ENCODE measurements around the gene SLC6A9. TPM values are rescaled to one million over a fixed set of nuclear protein-coding genes. Genes with fewer than 3 reads are reported as not detected.

SLC6A9 gene
- total RNA-seq, 2 experiments from 2014 or later, result 8.2 to 21.8 TPM

- ChIA-PET POLR2A (interaction anchor here (0.7 kb wide), 1 partner anchor 11 kb away, joined by 3 read pairs; no protein-coding TSS in a partner anchor), CTCF (ENCODE audit: unreplicated experiment) (interaction anchor here (0.6 kb wide), 1 partner anchor 12 kb away, joined by 12 read pairs; the partner anchor contains the start of gene SLC6A9)
- no peak for DNase-seq (ENCODE audit: low spot score)
- no peaks in the 10 kb centered on the region for H3K9me3 ChIP-seq (ENCODE audit: low read length)
- H3K4me3 ChIP-seq (ENCODE audit: low read depth, low read length, poor library complexity, severe bottlenecking), result no peak overlapping the region
- TF ChIP-seq EZH2phosphoT487 (IDR thresholded peaks at IDR 0.05; ENCODE audit: borderline replicate concordance, low read depth, low read length), result no peak
- no peak for TF ChIP-seq CTCF (conservative IDR thresholded peaks at IDR 0.05; ENCODE audit: low read length)
- no peaks in the 10 kb centered on the region for H3K4me1 ChIP-seq (ENCODE audit: insufficient read depth, low read length, poor library complexity, severe bottlenecking)
- no peak overlapping the region for H3K4me2 ChIP-seq (ENCODE audit: low read length)
- no peak overlapping the region for H3K27ac ChIP-seq (ENCODE audit: low read depth, low read length, poor library complexity, severe bottlenecking)
- H2AFZ ChIP-seq (ENCODE audit: low read length), result no peak overlapping the region
- H4K20me1 ChIP-seq (ENCODE audit: insufficient read depth, low read length), result no peaks in the 10 kb centered on the region
- intact Hi-C loops (cut with micrococcal nuclease; ENCODE audit: unreplicated experiment), result no loop called here
- H3K9me2 ChIP-seq (ENCODE audit: insufficient read depth, low read length), result no peaks in the 10 kb centered on the region
- H3K36me3 ChIP-seq (ENCODE audit: insufficient read depth, low read length), result no peaks in the 10 kb centered on the region
- no peaks in the 10 kb centered on the region for H3K79me2 ChIP-seq (ENCODE audit: insufficient read depth, low read depth, low read length)
- BruUV-seq (replicated peaks), result no TSS peak
Measured at GRCh38 chr1:44043176-44044070, 12.2 kb upstream of the SLC6A9 start.

GRCh38 chr1:44040846-44041245, 9.6 kb upstream of the SLC6A9 start:
- ChIA-PET CTCF (ENCODE audit: unreplicated experiment) (interaction anchor here (0.5 to 1.3 kb wide), 4 partner anchors 34 to 277 kb away, joined by 4 to 5 read pairs (median 4); partner anchors contain the start of gene CCDC24), POLR2A (no interaction called here)
- intact Hi-C loops (cut with micrococcal nuclease; ENCODE audit: unreplicated experiment), result no loop called here
- H3K4me1 ChIP-seq (ENCODE audit: insufficient read depth, low read length, poor library complexity, severe bottlenecking), result no peaks in the 10 kb centered on the region
- TF ChIP-seq CTCF (conservative IDR thresholded peaks at IDR 0.05; ENCODE audit: low read length) (no peak), EZH2phosphoT487 (IDR thresholded peaks at IDR 0.05; ENCODE audit: borderline replicate concordance, low read depth, low read length) (no peak)
- H3K9me2 ChIP-seq (ENCODE audit: insufficient read depth, low read length), result no peaks in the 10 kb centered on the region
- no peak overlapping the region for H2AFZ ChIP-seq (ENCODE audit: low read length)
- H3K27ac ChIP-seq (ENCODE audit: low read depth, low read length, poor library complexity, severe bottlenecking), result no peak overlapping the region
- no peak overlapping the region for H3K4me3 ChIP-seq (ENCODE audit: low read depth, low read length, poor library complexity, severe bottlenecking)
- no peaks in the 10 kb centered on the region for H3K9me3 ChIP-seq (ENCODE audit: low read length)
- no peak overlapping the region for H3K4me2 ChIP-seq (ENCODE audit: low read length)
- no peaks in the 10 kb centered on the region for H3K36me3 ChIP-seq (ENCODE audit: insufficient read depth, low read length)
- no peaks in the 10 kb centered on the region for H3K79me2 ChIP-seq (ENCODE audit: insufficient read depth, low read depth, low read length)
- H4K20me1 ChIP-seq (ENCODE audit: insufficient read depth, low read length), result no peaks in the 10 kb centered on the region
- BruUV-seq (replicated peaks), result no TSS peak
- no peak for DNase-seq (ENCODE audit: low spot score)

- POLR2A ChIA-PET, result no interaction called here
Measured at GRCh38 chr1:44040418-44040817, 9.2 kb upstream of the SLC6A9 start.

More at GRCh38 chr1:44040418-44040817, 9.2 kb upstream of the SLC6A9 start:
- no peak overlapping the region for H3K4me3 ChIP-seq (ENCODE audit: low read depth, low read length, poor library complexity, severe bottlenecking)
- H3K36me3 ChIP-seq (ENCODE audit: insufficient read depth, low read length), result no peaks in the 10 kb centered on the region
- no peaks in the 10 kb centered on the region for H4K20me1 ChIP-seq (ENCODE audit: insufficient read depth, low read length)
- no peaks in the 10 kb centered on the region for H3K4me1 ChIP-seq (ENCODE audit: insufficient read depth, low read length, poor library complexity, severe bottlenecking)
- H3K27ac ChIP-seq (ENCODE audit: low read depth, low read length, poor library complexity, severe bottlenecking), result no peak overlapping the region
- no peak for TF ChIP-seq CTCF (conservative IDR thresholded peaks at IDR 0.05; ENCODE audit: low read length)
- TF ChIP-seq EZH2phosphoT487 (IDR thresholded peaks at IDR 0.05; ENCODE audit: borderline replicate concordance, low read depth, low read length), result no peak
- no peak overlapping the region for H3K4me2 ChIP-seq (ENCODE audit: low read length)
- DNase-seq (ENCODE audit: low spot score), result no peak
- no TSS peak for BruUV-seq (replicated peaks)
- H3K79me2 ChIP-seq (ENCODE audit: insufficient read depth, low read depth, low read length), result no peaks in the 10 kb centered on the region
- CTCF ChIA-PET (ENCODE audit: unreplicated experiment), result interaction anchor here (0.5 to 1.3 kb wide), 4 partner anchors 33 to 277 kb away, joined by 4 to 5 read pairs (median 4); partner anchors contain the start of gene CCDC24
- intact Hi-C loops (cut with micrococcal nuclease; ENCODE audit: unreplicated experiment), result no loop called here
- H3K9me3 ChIP-seq (ENCODE audit: low read length), result no peaks in the 10 kb centered on the region
- no peaks in the 10 kb centered on the region for H3K9me2 ChIP-seq (ENCODE audit: insufficient read depth, low read length)
- no peak overlapping the region for H2AFZ ChIP-seq (ENCODE audit: low read length)
